ENCODE data around the gene MICAL3.

The MICAL3 gene

GRCh38 chr22:17802822-17803221 is 221.5 kb downstream of the MICAL3 start:
- CTCF ChIA-PET = interaction anchor here (0.7 to 0.8 kb wide), 2 partner anchors 16 to 18 kb away, joined by 3 to 4 read pairs; no protein-coding TSS in a partner anchor
- TF ChIP-seq L3MBTL2 (conservative IDR thresholded peaks at IDR 0.05) = no peak
- TF ChIP-seq HDGF (IDR thresholded peaks at IDR 0.05; ENCODE audit: borderline replicate concordance) = no peak
- no peak for TF ChIP-seq NFRKB (IDR thresholded peaks at IDR 0.05)
- no peak for TF ChIP-seq ZNF384 (IDR thresholded peaks at IDR 0.05)
- TF ChIP-seq FOXK2 (IDR thresholded peaks at IDR 0.05) = no peak
- no peak for TF ChIP-seq FOXM1 (IDR thresholded peaks at IDR 0.05; ENCODE audit: borderline replicate concordance)
- TF ChIP-seq SP1 (IDR thresholded peaks at IDR 0.05) = no peak
- TF ChIP-seq BHLHE40 (IDR thresholded peaks at IDR 0.05; ENCODE audit: borderline replicate concordance) = no peak
- no peak for TF ChIP-seq LEF1 (IDR thresholded peaks at IDR 0.05; ENCODE audit: borderline replicate concordance)
- no peak for TF ChIP-seq CTBP1 (IDR thresholded peaks at IDR 0.05; ENCODE audit: borderline replicate concordance)
- no peak for TF ChIP-seq TARDBP (IDR thresholded peaks at IDR 0.05)
- TF ChIP-seq, protein P1, sequence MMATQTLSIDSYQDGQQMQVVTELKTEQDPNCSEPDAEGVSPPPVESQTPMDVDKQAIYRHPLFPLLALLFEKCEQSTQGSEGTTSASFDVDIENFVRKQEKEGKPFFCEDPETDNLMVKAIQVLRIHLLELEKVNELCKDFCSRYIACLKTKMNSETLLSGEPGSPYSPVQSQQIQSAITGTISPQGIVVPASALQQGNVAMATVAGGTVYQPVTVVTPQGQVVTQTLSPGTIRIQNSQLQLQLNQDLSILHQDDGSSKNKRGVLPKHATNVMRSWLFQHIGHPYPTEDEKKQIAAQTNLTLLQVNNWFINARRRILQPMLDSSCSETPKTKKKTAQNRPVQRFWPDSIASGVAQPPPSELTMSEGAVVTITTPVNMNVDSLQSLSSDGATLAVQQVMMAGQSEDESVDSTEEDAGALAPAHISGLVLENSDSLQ (IDR thresholded peaks at IDR 0.05) = no peak
- TF ChIP-seq SUZ12 (IDR thresholded peaks at IDR 0.05) = no peak
- no peak for TF ChIP-seq ARNT (IDR thresholded peaks at IDR 0.05)
- TF ChIP-seq FOXA1 (IDR thresholded peaks at IDR 0.05) = no peak
- TF ChIP-seq ELF4 (IDR thresholded peaks at IDR 0.05) = no peak
- POLR2A ChIA-PET = no interaction called here
- DNase-seq (ENCODE audit: extremely low spot score) = no peak

DNA sequence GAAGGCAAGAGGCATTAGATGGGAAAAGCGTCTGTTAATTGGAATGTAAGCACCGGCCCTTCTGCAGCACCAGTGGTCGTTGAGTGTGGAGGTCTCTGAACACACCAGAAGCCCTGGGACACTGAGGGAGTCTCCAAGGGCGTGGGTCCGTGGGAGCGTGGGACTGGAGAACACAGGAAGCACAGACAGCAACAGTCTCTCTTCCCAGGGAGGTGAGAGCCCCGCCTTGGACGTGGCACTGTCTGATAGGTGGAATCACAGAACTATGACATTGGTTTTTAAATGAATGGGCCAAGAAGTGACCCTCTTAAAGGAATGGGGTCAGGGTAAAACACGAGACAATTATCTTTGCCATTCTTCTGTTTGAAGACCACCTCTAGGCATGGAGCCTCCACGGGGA is 221.9 kb downstream of the MICAL3 start:
- no peak for DNase-seq (ENCODE audit: extremely low spot score)
- CTCF ChIA-PET = interaction anchor here (0.8 kb wide), 1 partner anchor 17 kb away, joined by 4 read pairs; no protein-coding TSS in a partner anchor
- POLR2A ChIA-PET = no interaction called here
- TF ChIP-seq HDGF (IDR thresholded peaks at IDR 0.05; ENCODE audit: borderline replicate concordance) (no peak), ARNT (IDR thresholded peaks at IDR 0.05) (no peak), FOXK2 (IDR thresholded peaks at IDR 0.05) (no peak), TARDBP (IDR thresholded peaks at IDR 0.05) (no peak), ZNF384 (IDR thresholded peaks at IDR 0.05) (no peak), L3MBTL2 (conservative IDR thresholded peaks at IDR 0.05) (no peak), ELF4 (IDR thresholded peaks at IDR 0.05) (no peak), BHLHE40 (IDR thresholded peaks at IDR 0.05; ENCODE audit: borderline replicate concordance) (no peak), SUZ12 (IDR thresholded peaks at IDR 0.05) (no peak), FOXA1 (IDR thresholded peaks at IDR 0.05) (no peak)
- TF ChIP-seq, protein P1 (IDR thresholded peaks at IDR 0.05) = no peak

GRCh38 chr22:17797721-17798559 is 226.4 kb downstream of the MICAL3 start:
- POLR2A ChIA-PET = no interaction called here
- CTCF ChIA-PET = interaction anchor here (1.2 kb wide), 1 partner anchor 13 kb away, joined by 3 read pairs; no protein-coding TSS in a partner anchor
- no peak for TF ChIP-seq ELF4 (IDR thresholded peaks at IDR 0.05)
- TF ChIP-seq SP1 (IDR thresholded peaks at IDR 0.05) = no peak
- TF ChIP-seq CTBP1 (IDR thresholded peaks at IDR 0.05; ENCODE audit: borderline replicate concordance) = no peak
- no peak for TF ChIP-seq TARDBP (IDR thresholded peaks at IDR 0.05)
- TF ChIP-seq L3MBTL2 (conservative IDR thresholded peaks at IDR 0.05) = no peak
- TF ChIP-seq ARNT (IDR thresholded peaks at IDR 0.05) = no peak

DNA sequence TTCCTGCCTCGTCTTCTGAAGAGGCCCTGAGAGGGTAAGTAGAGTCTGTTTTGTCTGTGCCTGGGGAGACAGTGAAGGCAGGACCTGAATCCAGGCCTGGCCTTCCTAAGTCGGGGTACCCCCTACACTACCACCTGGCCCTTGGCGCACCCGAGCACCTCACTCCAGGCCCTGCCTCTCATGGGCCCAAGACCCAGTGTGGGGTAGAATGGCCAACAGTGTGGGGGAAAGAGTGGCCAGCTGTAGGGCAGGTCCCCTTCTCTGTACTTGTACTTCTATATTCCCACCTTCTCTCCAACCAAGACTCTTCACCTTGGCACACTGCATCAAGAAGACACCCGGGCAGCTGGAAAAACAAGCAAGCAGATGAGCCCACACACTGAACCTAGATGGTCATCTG is 227.7 kb downstream of the MICAL3 start:
- ChIA-PET CTCF (interaction anchor here (1.2 kb wide), 1 partner anchor 12 kb away, joined by 3 read pairs; no protein-coding TSS in a partner anchor), POLR2A (no interaction called here)
- DNase-seq (ENCODE audit: extremely low spot score) = no peak
- no peak for TF ChIP-seq HDGF (IDR thresholded peaks at IDR 0.05; ENCODE audit: borderline replicate concordance)

More at GRCh38 chr22:17797721-17798559, 226.4 kb downstream of the MICAL3 start:
- no peak for DNase-seq (ENCODE audit: extremely low spot score)

GRCh38 chr22:17795661-17796548 is 228.5 kb downstream of the MICAL3 start:
- POLR2A ChIA-PET = no interaction called here
- no peak for DNase-seq (ENCODE audit: extremely low spot score)
- CTCF ChIA-PET = no interaction called here
- TF ChIP-seq FOXK2 (IDR thresholded peaks at IDR 0.05) (no peak), HDGF (IDR thresholded peaks at IDR 0.05; ENCODE audit: borderline replicate concordance) (no peak), CTBP1 (IDR thresholded peaks at IDR 0.05; ENCODE audit: borderline replicate concordance) (no peak), SP1 (IDR thresholded peaks at IDR 0.05) (no peak), FOXA1 (IDR thresholded peaks at IDR 0.05) (no peak), SUZ12 (IDR thresholded peaks at IDR 0.05) (no peak), FOXM1 (IDR thresholded peaks at IDR 0.05; ENCODE audit: borderline replicate concordance) (no peak), BHLHE40 (IDR thresholded peaks at IDR 0.05; ENCODE audit: borderline replicate concordance) (no peak), TARDBP (IDR thresholded peaks at IDR 0.05) (no peak), ELF4 (IDR thresholded peaks at IDR 0.05) (no peak), L3MBTL2 (conservative IDR thresholded peaks at IDR 0.05) (no peak), LEF1 (IDR thresholded peaks at IDR 0.05; ENCODE audit: borderline replicate concordance) (no peak), NFRKB (IDR thresholded peaks at IDR 0.05) (no peak), ARNT (IDR thresholded peaks at IDR 0.05) (no peak), ZNF384 (IDR thresholded peaks at IDR 0.05) (no peak)
- TF ChIP-seq, protein P1 (IDR thresholded peaks at IDR 0.05) = no peak
